ENCODE measurements around the gene FAM3A.
"Not testable (repeated sequence)": the region's sequence is repeated elsewhere in the genome, so short reads cannot be mapped to it uniquely, and the experiment has no call there.

The FAM3A gene

DNA sequence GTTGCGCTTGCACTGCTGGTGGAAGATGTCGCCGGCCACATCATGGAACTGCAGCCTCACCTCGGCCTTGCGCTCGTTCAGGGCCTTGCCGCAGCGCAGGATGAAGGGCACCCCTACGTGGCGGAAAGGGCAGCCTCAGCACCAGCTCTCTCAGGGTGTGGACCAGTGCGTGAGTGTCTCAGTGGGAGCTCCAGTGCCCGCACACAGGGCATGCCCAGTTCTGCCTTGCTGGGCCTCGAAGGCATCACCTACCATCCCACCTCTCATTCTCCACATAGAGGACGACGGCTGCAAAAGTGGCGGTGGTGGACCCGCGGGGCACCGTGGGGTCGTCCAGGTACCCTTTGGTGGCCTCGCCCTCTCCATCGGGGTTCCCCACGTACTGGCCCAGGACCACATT is 16.7 kb upstream of the FAM3A start:
- DNase-seq = no peak

DNA sequence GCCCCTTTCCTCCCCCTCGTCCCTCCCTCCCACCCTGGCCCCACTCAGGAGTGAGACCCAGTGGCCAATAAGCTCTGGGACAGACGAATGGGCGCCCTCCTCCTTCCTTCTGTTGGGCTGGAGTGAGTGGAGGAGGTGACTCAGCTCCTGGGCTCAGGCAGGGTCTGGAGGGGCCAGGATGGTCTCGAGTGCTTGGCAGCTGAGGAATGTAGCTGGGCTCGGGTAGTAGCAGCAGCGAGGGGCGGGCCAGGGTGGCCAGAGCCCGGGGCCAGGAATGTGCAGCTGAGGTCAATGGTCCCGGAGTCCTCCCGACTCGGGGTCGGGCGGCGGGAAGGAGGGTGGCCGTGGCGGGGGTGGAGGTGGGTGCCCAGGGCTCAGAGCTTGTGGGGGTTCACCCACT is 15.6 kb upstream of the FAM3A start:
- no peak for DNase-seq

DNA sequence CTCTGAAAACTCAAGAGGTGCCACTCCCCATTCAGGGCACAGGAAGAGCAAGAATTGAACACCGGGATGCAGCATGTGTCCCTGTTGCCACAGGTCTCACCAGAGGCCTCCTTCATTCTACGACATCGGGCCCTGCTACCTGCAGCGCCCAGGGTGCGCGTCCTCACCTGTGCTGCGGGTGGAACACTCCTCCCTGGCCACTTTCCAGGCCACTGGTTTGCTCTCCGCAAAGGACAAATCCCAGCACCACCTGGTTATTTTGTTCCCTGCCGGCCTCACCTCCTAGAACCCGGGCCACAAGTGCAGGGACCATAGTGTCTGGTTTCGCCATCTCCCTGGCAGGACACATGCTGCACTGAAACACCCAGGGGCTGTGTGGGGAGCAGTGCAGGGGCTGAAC is 14.3 kb upstream of the FAM3A start:
- no peak for DNase-seq

DNA sequence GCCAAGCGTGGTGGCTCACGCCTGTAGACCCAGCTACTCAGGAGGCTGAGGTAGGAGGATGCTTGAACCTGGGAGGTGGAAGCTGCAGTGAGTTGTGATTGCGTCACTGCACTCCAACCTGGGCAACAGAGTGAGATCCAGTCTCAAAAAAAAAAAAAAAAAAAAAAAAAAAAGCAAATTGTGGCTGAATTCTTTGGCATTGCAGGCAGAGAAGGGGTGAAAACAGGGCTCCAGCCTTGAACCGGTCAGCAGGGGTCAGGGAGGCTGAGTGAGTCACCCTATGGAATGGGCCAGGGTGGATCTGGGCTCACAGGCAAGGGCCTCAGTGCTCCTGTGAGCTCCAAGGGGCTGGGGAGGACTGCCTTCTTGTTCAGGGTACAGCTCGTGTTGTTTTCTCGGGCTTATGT is 13.2 kb upstream of the FAM3A start:
- DNase-seq = no peak

DNA sequence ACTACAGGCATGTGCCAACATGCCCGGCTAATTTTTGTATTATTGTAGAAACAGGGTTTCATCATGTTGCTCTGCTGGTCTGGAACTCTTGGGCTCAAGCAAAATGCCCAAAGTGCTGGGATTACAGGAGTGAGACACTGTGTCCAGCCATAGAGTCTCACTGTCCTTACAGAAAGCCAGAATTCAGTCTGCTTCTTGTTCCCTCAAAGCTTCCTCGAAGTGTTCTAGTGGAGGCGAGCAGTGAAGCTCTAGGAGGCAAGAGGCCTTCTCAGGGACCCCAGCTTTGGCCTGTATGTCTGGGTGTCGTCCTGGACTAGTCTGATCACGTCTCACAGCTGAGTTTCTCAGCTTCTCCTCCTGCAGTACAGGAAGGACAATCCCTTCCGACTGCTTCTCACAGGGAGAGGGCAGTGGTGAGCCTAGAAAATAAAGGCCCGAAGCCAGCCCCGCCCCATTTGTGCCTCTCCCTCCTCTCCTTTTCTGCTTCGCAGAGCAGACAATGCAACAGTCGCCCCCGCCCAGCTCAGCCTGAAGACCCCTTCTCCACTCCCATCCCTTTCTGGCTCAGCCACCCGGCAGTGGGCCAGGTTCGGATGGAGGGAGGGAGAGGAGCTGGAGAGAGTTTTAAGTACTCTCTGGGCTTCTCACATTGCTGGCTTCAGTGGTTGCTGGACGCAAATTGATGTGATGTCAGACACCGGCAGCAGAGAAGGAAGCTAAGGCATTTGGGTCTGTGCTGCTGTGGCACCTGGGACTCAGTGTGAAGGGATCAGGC is 11.1 kb upstream of the FAM3A start:
- DNase-seq = peak; percentile 90

DNA sequence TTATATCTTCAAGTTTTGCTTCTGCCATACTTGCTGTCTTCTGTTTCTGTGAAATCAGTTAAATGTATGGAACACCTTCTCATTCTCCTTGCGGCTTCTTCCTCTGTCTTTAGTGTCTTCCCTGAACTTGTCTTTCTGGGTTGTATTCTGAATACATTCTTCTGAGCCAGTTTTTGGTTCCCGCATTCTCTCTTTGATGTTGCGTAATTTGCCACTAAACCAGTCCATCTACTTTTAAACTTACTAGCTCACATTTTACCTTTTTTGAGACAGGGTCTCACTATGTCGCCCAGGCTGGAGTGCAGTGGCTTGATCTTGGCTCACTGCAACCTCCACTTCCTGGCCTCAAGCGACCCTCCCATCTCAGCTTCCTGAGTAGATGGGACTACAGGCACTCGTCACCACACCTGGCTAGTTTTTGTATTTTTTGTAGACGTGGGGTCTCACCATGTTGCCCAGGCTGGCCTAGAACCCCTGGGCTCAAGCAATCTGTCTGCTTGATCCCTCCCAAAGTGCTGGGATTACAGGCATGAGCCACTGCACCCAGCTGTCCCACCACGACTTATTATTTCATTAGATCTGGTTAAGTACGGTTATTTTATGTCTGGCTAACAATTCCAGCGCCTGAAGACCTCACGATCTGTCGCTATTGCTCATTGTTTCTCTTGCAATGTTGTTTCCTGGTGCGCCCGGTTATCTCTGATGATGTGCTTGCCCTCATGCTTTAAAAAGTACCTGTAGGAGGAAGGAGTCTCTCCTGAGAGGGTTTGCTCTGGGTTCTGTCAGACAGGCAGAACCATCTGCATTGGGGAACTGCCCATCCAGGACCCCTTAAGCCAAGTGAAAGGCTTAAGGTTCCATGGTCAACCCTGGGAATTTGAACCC is 9.8 kb upstream of the FAM3A start:
- DNase-seq = no peak

DNA sequence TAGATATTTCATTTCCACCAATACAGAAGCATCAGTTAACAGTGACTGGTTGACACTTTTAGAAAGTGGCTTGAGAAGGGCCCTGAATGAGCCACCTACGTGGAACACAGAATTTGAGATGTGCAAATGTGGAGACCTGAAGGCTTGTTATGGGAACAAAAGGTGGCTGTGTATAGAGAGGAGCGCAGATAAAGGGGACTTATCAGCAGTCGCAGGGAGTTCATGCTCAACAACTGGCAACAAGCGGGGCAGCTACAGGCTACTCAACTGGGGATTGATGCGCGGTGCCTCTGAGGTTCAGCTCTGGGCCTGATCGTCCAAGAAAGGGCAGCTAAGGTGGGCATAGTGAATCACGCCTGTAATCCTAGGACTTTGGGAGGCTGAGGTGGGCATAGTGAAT is 3.4 kb upstream of the FAM3A start:
- peak; percentile 72 for DNase-seq

DNA sequence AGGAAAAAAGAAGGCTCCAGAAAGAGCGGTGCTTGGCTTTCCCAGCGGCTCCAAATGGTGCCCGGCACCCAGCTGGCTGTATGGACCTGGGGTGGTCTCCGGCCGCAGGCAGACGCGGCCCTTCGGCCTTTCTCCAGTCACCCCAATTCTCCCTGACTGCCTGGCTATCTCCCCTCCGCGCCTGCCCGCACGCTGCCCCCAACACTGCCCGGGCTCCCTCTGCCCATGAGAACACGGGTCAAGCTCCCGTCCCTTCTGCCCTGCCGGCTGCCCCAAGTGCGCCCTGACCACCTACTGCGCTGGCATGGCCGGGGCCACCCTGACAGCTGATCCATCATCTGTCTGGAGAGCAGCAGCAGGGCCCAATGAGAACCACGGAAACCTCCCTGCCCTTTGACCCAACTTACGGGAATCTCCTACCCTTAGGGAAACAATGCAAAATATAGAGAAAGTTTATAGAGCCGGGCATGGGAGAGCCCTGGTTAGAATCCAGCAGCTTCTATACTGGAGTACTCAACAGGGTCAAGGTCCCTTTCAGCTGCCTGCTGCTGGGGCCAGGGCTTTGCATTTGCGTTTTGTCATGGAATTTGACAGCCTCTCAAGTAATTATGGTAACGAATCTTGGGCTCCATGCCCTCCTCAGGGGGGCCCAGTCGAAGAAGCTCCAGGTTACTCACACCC is 1.2 kb upstream of the FAM3A start:
- DNase-seq = no peak

DNA sequence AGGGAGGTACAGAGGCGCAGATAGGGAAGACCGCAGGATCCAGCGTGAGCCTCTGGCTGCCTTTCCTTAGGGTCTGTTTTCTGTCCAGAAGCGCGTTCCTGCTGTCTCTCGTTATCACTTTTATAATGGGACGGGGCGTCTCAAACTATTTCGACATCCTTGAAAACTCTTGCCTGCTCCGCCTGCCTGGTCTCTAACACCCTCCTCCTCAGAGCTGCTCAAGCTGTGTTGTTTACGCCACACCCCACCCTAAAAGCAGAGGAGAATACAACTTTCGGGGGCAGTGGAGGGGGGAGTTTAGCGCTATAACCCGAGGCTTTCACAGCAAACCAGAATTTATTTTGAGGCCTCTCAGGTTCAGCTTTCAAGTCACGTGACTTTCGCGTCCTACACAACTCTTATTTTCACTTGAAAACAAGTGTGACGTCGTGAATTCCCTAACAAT is 646 bp upstream of the FAM3A start:
- DNase-seq = peak; percentile 51

DNA sequence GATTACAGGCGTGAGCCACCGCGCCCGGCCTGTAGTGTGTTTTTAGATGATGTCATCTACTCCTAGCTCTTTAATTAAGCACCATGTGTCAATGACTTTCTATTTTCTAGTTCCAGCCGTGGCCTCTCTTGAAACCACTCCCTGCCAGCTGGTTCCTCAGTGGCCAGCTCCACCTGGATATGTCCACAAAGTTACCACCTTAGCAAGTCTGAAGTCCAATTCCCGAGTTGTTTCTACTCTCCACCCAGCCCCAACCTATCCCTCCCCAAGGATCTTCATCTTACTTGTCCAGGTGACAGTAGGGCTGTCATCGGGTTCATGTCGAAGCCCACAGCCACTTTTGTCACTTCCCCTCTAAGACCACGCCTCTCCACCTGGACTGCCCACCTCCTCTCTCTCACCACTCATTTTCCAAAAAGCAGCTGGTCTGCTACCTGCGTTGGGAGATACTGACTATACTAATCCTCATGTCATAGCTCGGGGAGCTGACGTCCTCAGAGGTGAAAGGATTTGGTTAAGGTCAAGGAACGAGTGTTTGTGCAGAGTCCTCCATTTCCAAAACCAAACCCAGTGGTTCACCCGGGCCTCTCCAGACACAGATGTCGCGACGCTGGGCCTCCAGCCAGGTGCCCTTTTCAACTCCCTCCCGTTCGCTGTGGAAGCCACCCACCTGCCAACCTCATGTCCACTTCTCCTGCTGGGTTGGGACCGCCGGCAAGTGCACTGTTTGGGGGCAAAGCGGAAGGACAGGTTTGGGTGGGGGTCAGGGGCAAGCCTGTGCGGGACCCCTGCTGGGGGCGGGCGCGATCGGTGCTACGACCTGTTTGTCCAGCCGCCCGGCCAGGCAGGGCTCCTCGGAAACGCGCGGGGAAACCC is 704 bp downstream of the FAM3A start:
- peak; percentile 47 for DNase-seq

DNA sequence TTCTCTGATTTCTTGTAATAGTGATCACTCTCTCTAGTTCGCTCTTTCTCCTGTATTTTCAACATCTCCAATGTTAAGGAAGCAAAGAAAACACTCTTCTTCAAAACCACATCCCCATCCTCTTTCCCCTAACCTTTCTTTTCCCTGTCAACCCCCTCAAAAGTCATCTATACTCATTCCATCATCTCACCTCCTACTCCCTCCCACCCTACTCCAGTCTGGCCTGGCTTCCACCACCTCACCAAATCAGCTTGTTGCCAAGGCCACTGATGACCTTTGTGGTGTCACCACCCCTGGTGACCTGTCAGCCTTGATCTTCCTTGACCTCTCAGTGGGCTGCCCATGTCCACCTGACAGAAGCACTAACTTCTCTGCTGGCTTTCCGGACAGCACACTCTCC is 2.3 kb downstream of the FAM3A start:
- no peak for DNase-seq

DNA sequence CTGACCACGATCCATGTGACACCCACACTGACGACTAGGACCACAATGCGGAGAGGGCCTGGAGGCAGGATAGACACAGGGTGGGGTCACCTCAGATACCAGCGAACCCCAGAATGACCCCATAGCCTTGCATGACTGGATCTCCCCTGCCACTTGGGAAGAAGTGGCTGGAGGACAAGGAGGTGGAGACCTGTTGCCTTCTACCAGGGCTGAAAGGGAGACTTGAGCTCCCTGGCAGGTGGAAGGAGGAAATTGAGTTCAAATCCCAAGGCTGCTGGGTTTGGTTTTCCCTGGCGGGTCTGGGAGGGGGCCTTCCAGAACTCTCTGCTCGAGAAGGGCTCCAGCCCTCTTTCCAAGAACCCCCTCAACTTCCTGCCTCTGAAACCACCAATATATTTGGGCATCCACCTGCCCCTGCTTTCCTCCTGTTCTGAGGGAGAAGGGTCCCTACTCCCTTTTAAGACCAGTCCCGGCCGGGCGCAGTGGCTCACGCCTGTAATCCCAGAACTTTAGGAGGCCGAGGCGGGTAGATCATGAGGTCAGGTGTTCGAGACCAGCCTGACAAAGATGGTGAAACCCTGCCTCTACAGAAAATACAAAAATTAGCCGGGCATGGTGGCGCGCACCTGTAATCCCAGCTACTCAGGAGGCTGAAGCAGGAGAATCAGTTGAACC is 3.0 kb downstream of the FAM3A start:
- DNase-seq = no peak

DNA sequence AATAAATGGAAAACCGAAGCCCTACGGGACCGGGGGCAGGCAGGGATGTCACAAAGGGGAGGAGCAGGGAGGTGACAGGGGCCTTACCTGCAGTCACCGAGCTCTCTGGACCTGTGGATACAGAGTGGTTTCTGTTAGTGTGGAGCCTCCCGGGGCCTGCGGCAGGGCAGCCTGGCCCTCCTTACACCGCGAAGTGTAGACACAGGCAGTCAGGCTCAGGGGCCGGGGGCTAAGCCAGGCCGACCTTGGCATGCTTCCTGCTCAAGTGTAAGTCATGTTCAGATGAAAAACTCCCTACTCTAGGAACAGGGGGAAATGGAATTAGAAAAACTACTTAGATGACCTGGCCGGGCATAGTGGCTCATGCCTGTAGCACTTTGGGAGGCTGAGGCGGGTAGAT is 4.3 kb downstream of the FAM3A start:
- no peak for DNase-seq

DNA sequence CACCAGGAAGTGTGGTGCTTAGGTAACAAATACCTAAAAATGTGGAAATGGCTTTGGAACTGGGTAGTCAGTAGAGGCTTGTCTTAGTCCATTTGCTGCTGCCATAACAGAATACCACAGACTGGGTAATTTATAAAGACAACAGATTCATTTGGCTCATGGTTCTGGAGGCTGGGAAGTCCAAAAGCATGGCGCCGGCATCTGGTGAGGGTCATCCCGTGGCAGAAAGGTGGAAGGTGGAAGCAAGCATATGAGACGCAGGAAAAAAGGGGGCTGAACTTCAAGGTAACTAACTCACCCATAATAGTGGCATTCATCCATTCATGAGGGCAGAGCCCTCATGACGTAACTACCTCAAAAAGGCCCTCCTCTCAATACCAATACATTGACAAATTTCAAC is 6.6 kb downstream of the FAM3A start:
- DNase-seq = no peak

DNA sequence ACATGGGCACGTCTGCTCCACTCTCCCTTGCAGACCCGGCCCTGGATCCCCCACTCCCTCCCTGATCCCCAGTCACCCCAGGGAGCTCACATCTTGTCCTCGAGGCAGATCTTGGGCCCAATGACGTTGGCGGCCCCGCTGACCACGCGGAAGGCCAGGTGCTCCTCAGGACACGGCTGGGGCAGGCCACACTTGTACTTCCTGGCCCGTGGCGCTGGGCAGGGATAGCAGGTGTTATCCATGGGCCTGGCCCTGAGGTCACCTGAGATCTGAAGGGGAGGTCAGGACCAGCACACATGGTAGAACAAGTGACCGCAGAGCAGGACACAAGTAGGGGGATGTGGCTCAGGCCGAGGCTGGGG is 7.7 kb downstream of the FAM3A start:
- DNase-seq = no peak

DNA sequence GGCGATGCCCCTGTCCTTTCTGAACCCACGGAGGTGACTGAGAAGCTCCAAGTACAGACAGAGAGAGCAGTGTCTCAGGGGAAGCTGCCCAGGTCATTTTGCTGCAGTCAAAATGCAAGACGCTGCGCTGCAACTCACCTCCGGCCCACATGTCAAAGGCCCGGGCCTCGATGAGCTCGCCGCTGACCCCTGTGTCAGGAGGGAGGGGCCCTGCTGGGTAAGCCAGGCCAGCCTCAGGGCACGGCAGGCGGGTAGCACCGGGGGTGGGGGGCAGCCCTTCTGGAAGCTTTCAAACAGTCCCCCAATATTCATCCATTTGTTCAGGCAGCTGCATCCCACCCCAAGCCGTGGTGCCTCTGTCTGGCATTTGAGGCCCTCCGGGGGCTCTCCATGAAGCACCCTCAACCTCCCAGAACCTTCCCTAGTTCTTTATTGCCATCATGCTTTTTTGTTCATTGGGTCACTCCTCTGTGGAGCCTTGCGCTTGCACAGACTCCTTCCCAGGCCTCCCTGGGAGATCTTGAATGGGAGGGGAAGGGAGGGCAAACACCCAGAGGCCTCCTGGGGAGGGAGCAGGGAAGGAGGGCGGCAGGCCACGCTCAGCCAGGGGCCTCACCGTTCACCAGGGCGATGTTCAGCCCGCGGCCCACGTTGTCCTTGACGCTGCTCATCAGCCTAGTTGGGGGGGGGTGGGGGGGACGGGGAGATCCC is 8.2 kb downstream of the FAM3A start:
- no peak for DNase-seq

DNA sequence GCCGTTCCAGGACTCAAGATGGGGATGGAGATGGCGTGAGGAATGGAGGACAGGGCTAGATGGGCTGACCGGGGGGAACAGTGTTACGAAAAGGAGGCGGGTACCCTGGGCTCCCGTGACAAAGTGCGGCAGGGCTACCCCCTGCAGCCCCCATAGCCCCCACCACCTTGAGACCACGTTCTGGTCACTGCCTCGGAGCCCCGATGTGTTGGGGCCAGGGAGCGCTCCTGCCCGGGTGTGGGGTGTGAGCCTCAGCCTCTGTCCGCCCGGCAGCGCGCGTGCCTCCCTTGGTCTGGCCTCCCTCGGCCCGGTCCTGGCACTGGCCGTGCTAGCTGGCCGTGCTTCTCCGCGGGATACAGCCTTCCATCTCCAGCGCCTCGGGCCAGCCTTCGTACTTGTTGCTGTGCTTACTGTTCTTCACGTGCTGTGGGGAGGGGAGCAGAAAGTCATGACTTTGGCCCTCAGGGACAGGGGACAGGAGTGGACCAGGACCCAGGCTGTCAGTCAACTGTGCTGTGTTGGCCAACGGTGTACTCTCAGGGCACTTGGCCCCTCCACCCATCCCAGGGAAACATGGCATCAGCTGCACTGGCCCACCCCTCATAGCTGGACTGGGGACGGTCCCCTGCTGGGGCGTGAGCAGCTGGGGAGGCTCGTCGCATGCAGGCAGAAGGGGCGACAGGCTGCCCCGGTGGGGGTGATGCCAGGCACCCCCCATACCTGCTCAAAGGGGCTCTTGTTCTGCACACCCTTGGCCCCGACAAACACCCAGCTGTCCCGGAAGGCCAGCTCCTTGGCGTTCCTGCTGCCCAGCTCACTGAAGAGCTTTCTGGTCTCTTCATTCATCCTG is 9.3 kb downstream of the FAM3A start:
- DNase-seq = no peak

DNA sequence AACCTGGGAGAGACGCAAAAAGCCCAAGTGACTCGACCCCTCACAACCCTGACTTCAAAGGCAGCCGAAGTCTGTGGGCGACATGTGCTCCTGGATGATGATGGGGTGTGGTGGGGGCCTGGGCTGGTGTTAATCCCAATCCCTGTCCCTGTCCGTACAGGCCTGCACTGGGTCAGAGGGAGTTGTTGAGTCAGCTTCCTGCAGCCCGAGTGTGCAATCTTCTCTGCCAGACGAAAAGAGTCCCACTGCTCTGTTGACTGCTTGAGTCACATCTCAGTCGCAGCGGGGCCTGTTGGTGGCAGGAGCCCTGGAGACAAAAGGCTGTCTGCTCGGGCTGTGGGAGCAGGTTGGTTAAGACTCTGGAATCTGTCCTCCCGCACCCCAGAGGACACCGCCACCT is 10.3 kb downstream of the FAM3A start:
- no peak for DNase-seq

DNA sequence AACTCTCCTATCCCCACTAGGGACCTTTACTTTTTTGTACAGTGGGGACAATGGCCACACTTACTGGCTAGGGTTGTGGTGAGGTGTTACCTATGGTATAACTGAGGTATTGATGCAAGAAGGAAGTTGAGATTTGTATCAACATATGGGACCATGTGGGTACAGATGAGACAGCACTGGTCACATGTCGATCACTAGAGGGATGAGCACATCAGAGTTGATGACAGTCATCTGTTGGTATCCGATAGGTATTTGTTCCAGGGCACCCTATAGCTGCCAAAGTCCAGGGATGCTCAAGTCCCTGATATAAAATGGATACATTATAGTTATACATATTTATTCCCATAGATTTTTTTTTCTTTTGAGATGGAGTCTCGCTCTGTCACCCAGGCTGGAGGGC is 13.0 kb downstream of the FAM3A start:
- DNase-seq = no peak

DNA sequence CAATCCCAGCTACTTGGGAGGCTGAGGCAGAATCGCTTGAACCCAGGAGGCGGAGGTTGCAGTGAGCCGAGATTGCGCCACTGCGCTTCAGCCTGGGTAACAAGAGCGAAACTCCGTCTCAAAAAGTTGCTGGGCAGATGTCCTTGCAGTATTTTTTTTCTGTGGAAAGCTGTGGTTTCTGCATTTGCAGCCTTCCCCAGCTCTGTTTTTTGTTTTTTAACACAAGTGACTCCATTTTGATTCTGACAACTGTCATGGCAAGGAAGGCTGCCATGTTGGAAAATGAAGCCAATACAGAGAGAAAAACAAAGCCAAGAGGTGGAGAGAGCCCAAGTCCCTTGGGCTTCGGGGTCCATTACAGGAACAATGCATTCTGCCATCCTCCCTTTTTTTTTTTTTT is 13.9 kb downstream of the FAM3A start:
- DNase-seq = no peak

DNA sequence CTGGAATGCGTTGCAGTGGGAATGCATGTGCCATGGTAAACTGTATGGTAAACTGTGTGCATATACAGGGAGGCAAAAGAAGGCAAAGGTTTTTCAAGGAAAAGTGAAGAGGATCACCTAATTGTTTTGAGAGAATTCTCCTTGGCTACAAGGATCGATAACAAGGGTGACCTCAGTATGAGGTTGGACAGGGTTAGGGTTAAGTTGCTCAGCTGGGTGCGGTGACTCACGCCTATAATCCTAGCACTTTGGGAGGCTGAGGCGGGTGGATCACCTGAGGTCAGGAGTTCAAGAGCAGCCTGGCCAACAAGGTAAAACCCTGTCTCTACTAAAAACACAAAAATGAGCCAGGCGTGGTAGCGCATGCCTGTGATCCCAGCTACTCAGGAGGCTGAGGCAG is 14.6 kb downstream of the FAM3A start:
- DNase-seq = not testable (repeated sequence)
